ENCODE data around the gene SAP30L. TPM values are rescaled to one million over a fixed set of nuclear protein-coding genes. Genes with fewer than 3 reads are reported as not detected.

The SAP30L gene
- total and polyA plus RNA-seq, 2 of the 13 experiments (the other 11 are each of a cell fraction or from before 2014, with no cell fraction given), result 27.9 to 37.2 TPM

DNA sequence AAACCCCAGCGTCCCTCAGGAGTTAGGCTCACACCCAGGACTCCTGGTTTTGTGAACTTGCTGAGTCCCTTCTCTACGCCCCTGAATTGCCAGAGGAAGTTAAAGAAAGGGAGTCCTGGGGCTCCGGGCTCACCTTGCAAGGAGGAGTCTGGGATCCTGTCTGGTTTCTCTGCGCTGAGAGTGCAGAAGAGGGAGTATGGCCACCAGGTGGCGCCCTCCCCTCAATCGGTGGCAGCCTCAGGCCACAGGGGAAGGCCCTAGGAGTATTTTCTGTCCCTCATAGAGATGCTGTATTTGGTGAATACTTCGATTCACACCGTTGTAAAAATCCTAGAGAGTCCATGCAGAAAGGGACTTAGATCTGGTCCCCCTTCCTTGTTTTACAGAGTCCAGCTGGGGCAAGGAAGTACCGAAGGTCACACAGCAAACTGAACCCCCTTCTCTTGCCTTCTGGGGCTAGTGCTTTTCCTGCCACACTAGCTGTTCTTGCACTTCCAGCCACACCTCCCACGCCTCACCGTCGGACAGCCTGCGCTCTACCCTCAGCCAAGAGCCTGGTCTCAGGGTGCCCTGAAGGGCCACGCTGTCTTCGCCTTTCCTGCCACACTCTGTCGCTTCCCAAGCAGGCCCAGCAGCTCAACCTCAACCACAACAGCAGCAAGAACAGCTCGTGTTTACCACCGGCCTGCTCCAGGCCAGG lies 22.0 kb downstream of the SAP30L start (continued):
- TF ChIP-seq SMC3 (IDR thresholded peaks at IDR 0.05; ENCODE audit: low read length) (peak; percentile 72), ZNF619 (CRISPR knock-in tag; IDR thresholded peaks at IDR 0.05) (no peak), RFXANK (CRISPR knock-in tag; IDR thresholded peaks at IDR 0.05) (no peak), YEATS4 (CRISPR knock-in tag; IDR thresholded peaks at IDR 0.05; ENCODE audit: borderline replicate concordance) (no peak), ZFP36L1 (CRISPR knock-in tag; IDR thresholded peaks at IDR 0.05) (no peak), EEA1 (CRISPR knock-in tag; IDR thresholded peaks at IDR 0.05; ENCODE audit: borderline replicate concordance) (no peak), RNF2 (conservative IDR thresholded peaks at IDR 0.05; ENCODE audit: low read depth) (0 out of 2 replicates have a peak, but pooled peaks have one; percentile 10), RAD21 (CRISPR knock-in tag; IDR thresholded peaks at IDR 0.05) (peak; percentile 67; the same call in 1 of the 2 replicates), ZNF263 (CRISPR knock-in tag; IDR thresholded peaks at IDR 0.05) (peak; percentile 68), NFRKB (IDR thresholded peaks at IDR 0.05) (no peak), NFATC3 (CRISPR knock-in tag; IDR thresholded peaks at IDR 0.05) (no peak), ZFY (CRISPR knock-in tag; IDR thresholded peaks at IDR 0.05) (peak; percentile 40; the same call in 1 of the 2 replicates), ELF3 (CRISPR knock-in tag; IDR thresholded peaks at IDR 0.05) (no peak), PAWR (CRISPR knock-in tag; IDR thresholded peaks at IDR 0.05; ENCODE audit: borderline replicate concordance) (no peak)
- TF ChIP-seq, protein P1, sequence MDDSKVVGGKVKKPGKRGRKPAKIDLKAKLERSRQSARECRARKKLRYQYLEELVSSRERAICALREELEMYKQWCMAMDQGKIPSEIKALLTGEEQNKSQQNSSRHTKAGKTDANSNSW (CRISPR knock-in tag; IDR thresholded peaks at IDR 0.05; ENCODE audit: borderline replicate concordance), result no peak
- TF ChIP-seq, protein P2, sequence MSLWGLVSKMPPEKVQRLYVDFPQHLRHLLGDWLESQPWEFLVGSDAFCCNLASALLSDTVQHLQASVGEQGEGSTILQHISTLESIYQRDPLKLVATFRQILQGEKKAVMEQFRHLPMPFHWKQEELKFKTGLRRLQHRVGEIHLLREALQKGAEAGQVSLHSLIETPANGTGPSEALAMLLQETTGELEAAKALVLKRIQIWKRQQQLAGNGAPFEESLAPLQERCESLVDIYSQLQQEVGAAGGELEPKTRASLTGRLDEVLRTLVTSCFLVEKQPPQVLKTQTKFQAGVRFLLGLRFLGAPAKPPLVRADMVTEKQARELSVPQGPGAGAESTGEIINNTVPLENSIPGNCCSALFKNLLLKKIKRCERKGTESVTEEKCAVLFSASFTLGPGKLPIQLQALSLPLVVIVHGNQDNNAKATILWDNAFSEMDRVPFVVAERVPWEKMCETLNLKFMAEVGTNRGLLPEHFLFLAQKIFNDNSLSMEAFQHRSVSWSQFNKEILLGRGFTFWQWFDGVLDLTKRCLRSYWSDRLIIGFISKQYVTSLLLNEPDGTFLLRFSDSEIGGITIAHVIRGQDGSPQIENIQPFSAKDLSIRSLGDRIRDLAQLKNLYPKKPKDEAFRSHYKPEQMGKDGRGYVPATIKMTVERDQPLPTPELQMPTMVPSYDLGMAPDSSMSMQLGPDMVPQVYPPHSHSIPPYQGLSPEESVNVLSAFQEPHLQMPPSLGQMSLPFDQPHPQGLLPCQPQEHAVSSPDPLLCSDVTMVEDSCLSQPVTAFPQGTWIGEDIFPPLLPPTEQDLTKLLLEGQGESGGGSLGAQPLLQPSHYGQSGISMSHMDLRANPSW (CRISPR knock-in tag; IDR thresholded peaks at IDR 0.05; ENCODE audit: borderline replicate concordance), result no peak
- TF ChIP-seq, protein P3, sequence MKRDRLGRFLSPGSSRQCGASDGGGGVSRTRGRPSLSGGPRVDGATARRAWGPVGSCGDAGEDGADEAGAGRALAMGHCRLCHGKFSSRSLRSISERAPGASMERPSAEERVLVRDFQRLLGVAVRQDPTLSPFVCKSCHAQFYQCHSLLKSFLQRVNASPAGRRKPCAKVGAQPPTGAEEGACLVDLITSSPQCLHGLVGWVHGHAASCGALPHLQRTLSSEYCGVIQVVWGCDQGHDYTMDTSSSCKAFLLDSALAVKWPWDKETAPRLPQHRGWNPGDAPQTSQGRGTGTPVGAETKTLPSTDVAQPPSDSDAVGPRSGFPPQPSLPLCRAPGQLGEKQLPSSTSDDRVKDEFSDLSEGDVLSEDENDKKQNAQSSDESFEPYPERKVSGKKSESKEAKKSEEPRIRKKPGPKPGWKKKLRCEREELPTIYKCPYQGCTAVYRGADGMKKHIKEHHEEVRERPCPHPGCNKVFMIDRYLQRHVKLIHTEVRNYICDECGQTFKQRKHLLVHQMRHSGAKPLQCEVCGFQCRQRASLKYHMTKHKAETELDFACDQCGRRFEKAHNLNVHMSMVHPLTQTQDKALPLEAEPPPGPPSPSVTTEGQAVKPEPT (CRISPR knock-in tag; IDR thresholded peaks at IDR 0.05; ENCODE audit: low read depth), result 0 out of 2 replicates have a peak, but pooled peaks have one; percentile 28
- TF ChIP-seq, protein P4, sequence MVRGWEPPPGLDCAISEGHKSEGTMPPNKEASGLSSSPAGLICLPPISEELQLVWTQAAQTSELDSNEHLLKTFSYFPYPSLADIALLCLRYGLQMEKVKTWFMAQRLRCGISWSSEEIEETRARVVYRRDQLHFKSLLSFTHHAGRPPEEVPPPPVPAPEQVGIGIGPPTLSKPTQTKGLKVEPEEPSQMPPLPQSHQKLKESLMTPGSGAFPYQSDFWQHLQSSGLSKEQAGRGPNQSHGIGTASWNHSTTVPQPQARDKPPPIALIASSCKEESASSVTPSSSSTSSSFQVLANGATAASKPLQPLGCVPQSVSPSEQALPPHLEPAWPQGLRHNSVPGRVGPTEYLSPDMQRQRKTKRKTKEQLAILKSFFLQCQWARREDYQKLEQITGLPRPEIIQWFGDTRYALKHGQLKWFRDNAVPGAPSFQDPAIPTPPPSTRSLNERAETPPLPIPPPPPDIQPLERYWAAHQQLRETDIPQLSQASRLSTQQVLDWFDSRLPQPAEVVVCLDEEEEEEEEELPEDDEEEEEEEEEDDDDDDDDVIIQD (CRISPR knock-in tag; IDR thresholded peaks at IDR 0.05; ENCODE audit: low read depth), result no peak
- TF ChIP-seq, protein P5, sequence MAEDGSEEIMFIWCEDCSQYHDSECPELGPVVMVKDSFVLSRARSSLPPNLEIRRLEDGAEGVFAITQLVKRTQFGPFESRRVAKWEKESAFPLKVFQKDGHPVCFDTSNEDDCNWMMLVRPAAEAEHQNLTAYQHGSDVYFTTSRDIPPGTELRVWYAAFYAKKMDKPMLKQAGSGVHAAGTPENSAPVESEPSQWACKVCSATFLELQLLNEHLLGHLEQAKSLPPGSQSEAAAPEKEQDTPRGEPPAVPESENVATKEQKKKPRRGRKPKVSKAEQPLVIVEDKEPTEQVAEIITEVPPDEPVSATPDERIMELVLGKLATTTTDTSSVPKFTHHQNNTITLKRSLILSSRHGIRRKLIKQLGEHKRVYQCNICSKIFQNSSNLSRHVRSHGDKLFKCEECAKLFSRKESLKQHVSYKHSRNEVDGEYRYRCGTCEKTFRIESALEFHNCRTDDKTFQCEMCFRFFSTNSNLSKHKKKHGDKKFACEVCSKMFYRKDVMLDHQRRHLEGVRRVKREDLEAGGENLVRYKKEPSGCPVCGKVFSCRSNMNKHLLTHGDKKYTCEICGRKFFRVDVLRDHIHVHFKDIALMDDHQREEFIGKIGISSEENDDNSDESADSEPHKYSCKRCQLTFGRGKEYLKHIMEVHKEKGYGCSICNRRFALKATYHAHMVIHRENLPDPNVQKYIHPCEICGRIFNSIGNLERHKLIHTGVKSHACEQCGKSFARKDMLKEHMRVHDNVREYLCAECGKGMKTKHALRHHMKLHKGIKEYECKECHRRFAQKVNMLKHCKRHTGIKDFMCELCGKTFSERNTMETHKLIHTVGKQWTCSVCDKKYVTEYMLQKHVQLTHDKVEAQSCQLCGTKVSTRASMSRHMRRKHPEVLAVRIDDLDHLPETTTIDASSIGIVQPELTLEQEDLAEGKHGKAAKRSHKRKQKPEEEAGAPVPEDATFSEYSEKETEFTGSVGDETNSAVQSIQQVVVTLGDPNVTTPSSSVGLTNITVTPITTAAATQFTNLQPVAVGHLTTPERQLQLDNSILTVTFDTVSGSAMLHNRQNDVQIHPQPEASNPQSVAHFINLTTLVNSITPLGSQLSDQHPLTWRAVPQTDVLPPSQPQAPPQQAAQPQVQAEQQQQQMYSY (CRISPR knock-in tag; IDR thresholded peaks at IDR 0.05), result no peak
